B cell (primary cell): Measurements from ENCODE around the gene NFATC2. TPM values are rescaled to one million over a fixed set of nuclear protein-coding genes. Genes with fewer than 3 reads are reported as not detected.
A peak's percentile ranks its signal among the peaks of the same experiment; 100 is the strongest.

ENCODE experiments used
- ATAC-seq: fragments of 200-7000 bp; cut with Tn5 transposase; one replicate; pipeline ENCODE4 v1.10.0; 2021; ENCODE audit warnings: low read depth, mild to moderate bottlenecking, moderate number of reproducible peaks, moderate library complexity
- CTCF ChIA-PET: fragments of 350-600 bp; sonication (Branson Sonifier 250); formaldehyde crosslinking; loops from one replicate; lab custom pipeline; 2021; ENCODE audit warnings: antibody characterized with exemption, inconsistent platforms; lab: Charles Lee
- POLR2A ChIA-PET: fragments of 350-600 bp; sonication (Branson Sonifier 250); formaldehyde crosslinking; loops from one replicate; lab custom pipeline; 2021; ENCODE audit warnings: antibody characterized with exemption; lab: Charles Lee
- DNase-seq: peaks from one replicate; pipeline ENCODE4 v3.0.0; 2013
- H2AFZ ChIP-seq: 2 replicates; pipeline ENCODE4 v1.6.1; 2012; ENCODE audit warnings: mild to moderate bottlenecking, low read depth, low read length; ENCODE audit not compliant: insufficient read depth, poor library complexity, severe bottlenecking
- H3K27ac ChIP-seq, 2 donors: 1 replicate in 1 of 2; 2 replicates in 1 of 2; pipeline ENCODE4 v1.5.1; 2012 to 2013; ENCODE audit warnings: low read length in 2 of 2, mild to moderate bottlenecking in 2 of 2, moderate library complexity in 1 of 2
- H3K27me3 ChIP-seq, 4 experiments: fragments of 200-600 bp in 1 of 4; sonication (generic) in 1 of 4; replicated peaks in 1 of 4; 1 replicate in 2 of 4; 2 replicates in 2 of 4; pipeline versions ENCODE4 v1.6.1 to v1.7.0; 2013 to 2016; ENCODE audit warnings: low read length in 3 of 4, mild to moderate bottlenecking in 2 of 4, mixed read lengths in 1 of 4, moderate library complexity in 1 of 4; ENCODE audit not compliant: insufficient read depth in 4 of 4, control insufficient read depth in 3 of 4; ENCODE audit errors: control extremely low read depth in 1 of 4
- H3K36me3 ChIP-seq, 2 experiments: replicated peaks in 1 of 2; 1 replicate in 1 of 2; 2 replicates in 1 of 2; pipeline versions ENCODE4 v1.6.1 to v1.7.1; 2013; ENCODE audit warnings: low read length in 1 of 2; ENCODE audit not compliant: insufficient read depth in 2 of 2, control insufficient read depth in 1 of 2; ENCODE audit errors: control extremely low read depth in 1 of 2, extremely low read depth in 1 of 2
- H3K4me1 ChIP-seq, 2 donors: fragments of 200-600 bp in 1 of 2; sonication (generic) in 1 of 2; 1 replicate in 1 of 2; 2 replicates in 1 of 2; pipeline versions ENCODE4 v1.5.1 to v1.6.1; 2013 to 2017; ENCODE audit warnings: low read length in 2 of 2; ENCODE audit not compliant: control insufficient read depth in 2 of 2, insufficient read depth in 2 of 2
- H3K4me2 ChIP-seq: replicated peaks from 2 replicates; pipeline ENCODE3; 2012; ENCODE audit warnings: mild to moderate bottlenecking, low read depth, low read length; ENCODE audit not compliant: poor library complexity, severe bottlenecking
- H3K4me3 ChIP-seq, 5 experiments: fragments of 200-600 bp in 1 of 5; sonication (generic) in 1 of 5; 1 replicate in 3 of 5; 2 replicates in 2 of 5; pipeline versions ENCODE4 v1.5.1 to v1.7.0; 2011 to 2016; ENCODE audit warnings: low read length in 4 of 5, mild to moderate bottlenecking in 4 of 5, low read depth in 2 of 5, control low read depth in 1 of 5, moderate library complexity in 1 of 5; ENCODE audit not compliant: insufficient read depth in 1 of 5; ENCODE audit errors: control extremely low read depth in 1 of 5, extremely low read depth in 1 of 5
- H3K79me2 ChIP-seq: fragments of 200-600 bp; sonication (generic); one replicate; pipeline ENCODE4 v1.6.0; 2016; ENCODE audit warnings: low read length; ENCODE audit not compliant: control insufficient read depth, insufficient read depth
- H3K9ac ChIP-seq: fragments of 200-600 bp; sonication (generic); 2 replicates; pipeline ENCODE4 v1.6.1; 2017; ENCODE audit warnings: mild to moderate bottlenecking, low read length, moderate library complexity
- H3K9me3 ChIP-seq, 3 donors: one replicate each; pipeline versions ENCODE4 v1.6.1 to v1.7.1; 2013; ENCODE audit warnings: low read length in 2 of 3; ENCODE audit not compliant: control insufficient read depth in 2 of 3, insufficient read depth in 1 of 3; ENCODE audit errors: control extremely low read depth in 1 of 3
- H4K20me1 ChIP-seq: 2 replicates; pipeline ENCODE4 v1.6.0; 2012; ENCODE audit warnings: mild to moderate bottlenecking, low read length; ENCODE audit not compliant: insufficient read depth, control insufficient read depth, poor library complexity, severe bottlenecking
- H3K27ac Mint-ChIP-seq: one replicate; pipeline ENCODE4 v1.8.0; 2021; ENCODE audit warnings: mixed read lengths
- H3K27me3 Mint-ChIP-seq: one replicate; pipeline ENCODE4 v1.8.0; 2021; ENCODE audit warnings: mixed read lengths
- H3K4me1 Mint-ChIP-seq: one replicate; pipeline ENCODE4 v1.8.0; 2021; ENCODE audit warnings: mixed read lengths
- H3K4me3 Mint-ChIP-seq: one replicate; pipeline ENCODE4 v1.8.0; 2021; ENCODE audit warnings: mixed read lengths
- H3K9me3 Mint-ChIP-seq: one replicate; pipeline ENCODE4 v1.8.0; 2022; ENCODE audit warnings: mixed read lengths; ENCODE audit not compliant: insufficient read depth
- CTCF ChIP-seq: fragments of 200-600 bp; IDR thresholded peaks from one replicate; pipeline ENCODE4 v1.8.0; 2022; ENCODE audit warnings: antibody characterized with exemption, mild to moderate bottlenecking
- EZH2 ChIP-seq: IDR thresholded peaks from 2 replicates; pipeline ENCODE4 v1.6.1; 2012; ENCODE audit warnings: borderline replicate concordance, low read depth, mild to moderate bottlenecking, moderate library complexity, low read length; ENCODE audit not compliant: insufficient read depth, poor library complexity, severe bottlenecking
- WGBS: methylation state at CpG from one replicate; pipeline ENCODE4 v1.1.5; 2013; ENCODE audit warnings: missing lambda C conversion rate; ENCODE audit not compliant: insufficient coverage; 5-methylcytosine and 5-hydroxymethylcytosine counted together
- intact Hi-C: fragments of 100-400 bp; cut with micrococcal nuclease; formaldehyde crosslinking; loops from one replicate; pipeline ENCODE4 v1.10.0; 2022
- polyA plus RNA-seq: library from polyadenylated mRNA; depleted of rRNA; stranded (reverse); fragments of >200 nt; gene quantifications from 2 replicates; pipeline ENCODE4 v1.2.3, GENCODE V29; 2012
- total RNA-seq, 2 donors: library from RNA; stranded (reverse); fragments of 120-200 nt in 1 of 2; gene quantifications; 1 replicate in 1 of 2; 2 replicates in 1 of 2; pipeline versions ENCODE4 v1.2.3 to v1.2.4, GENCODE V29; 2013 to 2022

The NFATC2 gene
- total and polyA plus RNA-seq, 2 donors (not counting 1 experiment from before 2014, with no cell fraction given) = 10.1 to 38.0 TPM

GRCh38 chr20:51380401-51381385 is 161.8 kb downstream of the NFATC2 start:
- intact Hi-C loops = no loop called here
- H3K36me3 ChIP-seq = no peaks in the 10 kb centered on the region
- H3K27ac ChIP-seq = peak overlapping the region in 1 of 2 donors; percentile 21
- no peak overlapping the region for H2AFZ ChIP-seq
- CTCF ChIA-PET = interaction anchor here (0.6 to 3.5 kb wide), 8 partner anchors 9 to 245 kb away, joined by 3 to 28 read pairs (median 4); partner anchors contain the start of gene NFATC2
- no peak overlapping the region for H3K4me2 ChIP-seq
- ATAC-seq (peak; percentile 61), DNase-seq (peak; percentile 67)
- H3K27ac Mint-ChIP-seq = peak overlapping the region; percentile 2
- no peaks in the 10 kb centered on the region for H3K27me3 Mint-ChIP-seq
- H3K9me3 Mint-ChIP-seq = peaks cover 2% of the 10 kb centered on the region
- H4K20me1 ChIP-seq = no peaks in the 10 kb centered on the region
- H3K4me3 Mint-ChIP-seq = peak overlapping the region; percentile 33
- peaks cover 15 to 20% of the 10 kb centered on the region in 2 donors for H3K4me1 ChIP-seq
- H3K27me3 ChIP-seq = no peaks in the 10 kb centered on the region
- no peak overlapping the region for H3K4me3 ChIP-seq
- H3K9me3 ChIP-seq = peaks cover 0 to 25% (median 7%) of the 10 kb centered on the region in 3 donors
- POLR2A ChIA-PET = no interaction called here
- WGBS = 78% methylated on average over 9 of the region's 13 CpGs
- H3K4me1 Mint-ChIP-seq = peaks cover 24% of the 10 kb centered on the region
- H3K79me2 ChIP-seq = no peaks in the 10 kb centered on the region
- TF ChIP-seq CTCF (no peak), EZH2 (no peak)
- no peak overlapping the region for H3K9ac ChIP-seq
